HepG2 (cell line): ENCODE results near the gene ATG13. TPM values are rescaled to one million over a fixed set of nuclear protein-coding genes. Genes with fewer than 3 reads are reported as not detected.
A peak's percentile ranks its signal among the peaks of the same experiment; 100 is the strongest.

Experiments
- ATF1 ChIP-seq: IDR thresholded peaks from 2 replicates; pipeline ENCODE4 v1.6.1; 2016; ENCODE audit warnings: mild to moderate bottlenecking, control low read depth
- CCDC6 ChIP-seq: sonication (generic); formaldehyde crosslinking; IDR thresholded peaks from 2 replicates; pipeline ENCODE4 v1.8.1; 2022; ENCODE audit warnings: mild to moderate bottlenecking, missing genetic modification reagents, moderate library complexity
- DRAP1 ChIP-seq: IDR thresholded peaks from 2 replicates; pipeline ENCODE4 v1.6.1; 2016; ENCODE audit warnings: missing genetic modification reagents, missing compliant biosample characterization
- FOXK1 ChIP-seq: sonication (generic); formaldehyde crosslinking; IDR thresholded peaks from 2 replicates; pipeline ENCODE4 v1.4.0; 2020; ENCODE audit warnings: low read depth, missing genetic modification reagents, borderline replicate concordance
- FOXK2 ChIP-seq: fragments of 450-650 bp; IDR thresholded peaks from 2 replicates; pipeline ENCODE4 v1.6.1; 2016
- GFI1 ChIP-seq: sonication (generic); formaldehyde crosslinking; IDR thresholded peaks from 2 replicates; pipeline ENCODE4 v1.5.0; 2020; ENCODE audit warnings: missing genetic modification reagents, mild to moderate bottlenecking, borderline replicate concordance
- HDAC6 ChIP-seq: fragments of 200-600 bp; sonication (generic); IDR thresholded peaks from 2 replicates; pipeline ENCODE4 v1.7.0; 2017; ENCODE audit warnings: mild to moderate bottlenecking, antibody characterized with exemption, low read length, low read depth
- IRF9 ChIP-seq: sonication (generic); formaldehyde crosslinking; IDR thresholded peaks from 2 replicates; pipeline ENCODE4 v1.8.0; 2022; ENCODE audit warnings: missing genetic modification reagents, mild to moderate bottlenecking, borderline replicate concordance
- KLF9 ChIP-seq: IDR thresholded peaks from 2 replicates; pipeline ENCODE4 v1.6.1; 2016; ENCODE audit warnings: low read depth
- LCORL ChIP-seq, 2 experiments: fragments of 450-650 bp in 1 of 2; sonication (generic) in 1 of 2; formaldehyde crosslinking in 1 of 2; IDR thresholded peaks; 2 replicates each; pipeline versions ENCODE4 v1.5.0 to v1.6.1; 2017 to 2020; ENCODE audit warnings: antibody characterized with exemption in 1 of 2, missing genetic modification reagents in 1 of 2
- PPARG ChIP-seq: conservative IDR thresholded peaks from 2 replicates; pipeline ENCODE4 v1.6.1; 2016; ENCODE audit warnings: missing biosample characterization, missing genetic modification reagents
- RFX5 ChIP-seq: IDR thresholded peaks from 2 replicates; pipeline ENCODE4 v1.6.1; 2011; ENCODE audit warnings: low read depth, low read length, improper control_type of control experiment
- SIN3B ChIP-seq: fragments of 150-350 bp; IDR thresholded peaks from 2 replicates; pipeline ENCODE4 v1.6.1; 2014; ENCODE audit warnings: low read length
- SMC3 ChIP-seq: IDR thresholded peaks from 2 replicates; pipeline ENCODE4 v1.6.1; 2011; ENCODE audit warnings: low read length, improper control_type of control experiment
- SP140L ChIP-seq: sonication (generic); formaldehyde crosslinking; IDR thresholded peaks from 2 replicates; pipeline ENCODE4 v1.4.0; 2020; ENCODE audit warnings: missing genetic modification reagents, borderline replicate concordance
- TFDP2 ChIP-seq: sonication (generic); formaldehyde crosslinking; IDR thresholded peaks from 2 replicates; pipeline ENCODE4 v1.4.0; 2020; ENCODE audit warnings: missing genetic modification reagents
- TOPORS ChIP-seq: sonication (generic); formaldehyde crosslinking; IDR thresholded peaks from 2 replicates; pipeline ENCODE4 v1.8.0; 2023; ENCODE audit warnings: mild to moderate bottlenecking, missing genetic modification reagents
- ZBTB42 ChIP-seq: sonication (generic); formaldehyde crosslinking; IDR thresholded peaks from 2 replicates; pipeline ENCODE4 v1.5.0; 2020; ENCODE audit warnings: mild to moderate bottlenecking, missing genetic modification reagents
- ZFP36 ChIP-seq: fragments of 150-350 bp; IDR thresholded peaks from 2 replicates; pipeline ENCODE4 v1.6.1; 2018; ENCODE audit warnings: borderline replicate concordance, low read length, low read depth; ENCODE audit not compliant: partially characterized antibody
- ZNF367 ChIP-seq: sonication (generic); formaldehyde crosslinking; IDR thresholded peaks from 2 replicates; pipeline ENCODE4 v1.4.0; 2020; ENCODE audit warnings: missing genetic modification reagents, borderline replicate concordance
- ZNF747 ChIP-seq: sonication (generic); formaldehyde crosslinking; IDR thresholded peaks from 2 replicates; pipeline ENCODE4 v1.8.1; 2023; ENCODE audit warnings: missing genetic modification reagents, mild to moderate bottlenecking, borderline replicate concordance
- ZNF773 ChIP-seq: sonication (generic); formaldehyde crosslinking; IDR thresholded peaks from 2 replicates; pipeline ENCODE4 v1.4.0; 2020; ENCODE audit warnings: missing genetic modification reagents, borderline replicate concordance
- ZNF781 ChIP-seq: sonication (generic); formaldehyde crosslinking; IDR thresholded peaks from 2 replicates; pipeline ENCODE4 v1.5.1; 2020; ENCODE audit warnings: borderline replicate concordance, mild to moderate bottlenecking, missing genetic modification reagents; ENCODE audit errors: not compliant biosample characterization
- ZNF782 ChIP-seq: sonication (generic); formaldehyde crosslinking; IDR thresholded peaks from 2 replicates; pipeline ENCODE4 v1.4.0; 2020; ENCODE audit warnings: missing genetic modification reagents, mild to moderate bottlenecking, borderline replicate concordance
- ZNF816 ChIP-seq: sonication (generic); formaldehyde crosslinking; IDR thresholded peaks from 2 replicates; pipeline ENCODE4 v1.8.0; 2022; ENCODE audit warnings: missing genetic modification reagents, mild to moderate bottlenecking, borderline replicate concordance
- ZSCAN5A ChIP-seq: sonication (generic); formaldehyde crosslinking; IDR thresholded peaks from 2 replicates; pipeline ENCODE4 v1.8.0; 2022; ENCODE audit warnings: mild to moderate bottlenecking, missing genetic modification reagents, borderline replicate concordance
- polyA plus RNA-seq, 8 experiments: library from polyadenylated mRNA; depleted of rRNA in 3 of 8; stranded (reverse) in 7 of 8; unstranded in 1 of 8; fragments of >200 nt; fragmentation: Illumina TruSeq in 4 of 8; extraction: Trizol in 4 of 8; gene quantifications; 2 replicates each; pipeline versions ENCODE4 v1.2.1 to v1.2.3, GENCODE V29; 2011 to 2016; ENCODE audit warnings: low read depth in 4 of 8, missing spikeins in 1 of 8, mixed read lengths in 1 of 8; ENCODE audit not compliant: insufficient read depth in 1 of 8
- total RNA-seq, 5 experiments: library from RNA; depleted of rRNA; stranded (reverse); fragments of >200 nt; fragmentation: Illumina TruSeq; extraction: Trizol; gene quantifications; 2 replicates each; pipeline ENCODE4 v1.2.3, GENCODE V29; 2016; ENCODE audit warnings: low read depth in 1 of 5

Gene ATG13
- total and polyA plus RNA-seq, 2 of the 13 experiments (the other 11 are each of a cell fraction or from before 2014, with no cell fraction given): 55.0 to 77.3 TPM

GRCh38 chr11:46597155-46597554 is 20.2 kb upstream of the ATG13 start (continued):
- TF ChIP-seq SP140L (CRISPR knock-in tag) (no peak), ZNF773 (CRISPR knock-in tag) (no peak), TOPORS (CRISPR knock-in tag) (no peak), DRAP1 (no peak), IRF9 (no peak), FOXK2 (no peak), PPARG (peak; percentile 48; the same call in 1 of the 2 replicates), CCDC6 (no peak), ZNF367 (no peak), TFDP2 (CRISPR knock-in tag) (0 out of 2 replicates have a peak, but pooled peaks have one; percentile 17), ATF1 (no peak), RFX5 (no peak), GFI1 (CRISPR knock-in tag) (peak; percentile 99), SIN3B (no peak), LCORL (IDR thresholded peaks at IDR 0.05) (no peak), LCORL (CRISPR knock-in tag; IDR thresholded peaks at IDR 0.05) (peak; percentile 87), ZBTB42 (CRISPR knock-in tag) (no peak), ZNF782 (CRISPR knock-in tag) (no peak), ZSCAN5A (CRISPR knock-in tag) (no peak), HDAC6 (no peak), ZNF816 (CRISPR knock-in tag) (no peak), SMC3 (no peak), ZNF747 (no peak), KLF9 (no peak), ZNF781 (CRISPR knock-in tag) (no peak), ZFP36 (no peak), FOXK1 (CRISPR knock-in tag) (no peak)
